K562 (cell line): ENCODE data around the gene MECP2. TPM values are rescaled to one million over a fixed set of nuclear protein-coding genes. Genes with fewer than 3 reads are reported as not detected.

ENCODE experiments used
- NRF1 ChIP-seq, 2 experiments: fragments of 450-650 bp; IDR thresholded peaks in 1 of 2; conservative IDR thresholded peaks in 1 of 2; 2 replicates each; pipeline ENCODE4 v1.6.1; 2014; ENCODE audit warnings: mild to moderate bottlenecking in 2 of 2
- POLR2G ChIP-seq: fragments of 200-400 bp; formaldehyde crosslinking; IDR thresholded peaks from 2 replicates; pipeline ENCODE4 v1.6.1; 2017; ENCODE audit warnings: low read depth, mild to moderate bottlenecking, antibody characterized with exemption, low read length, moderate library complexity
- TEAD2 ChIP-seq: fragments of 450-650 bp; IDR thresholded peaks from 2 replicates; pipeline ENCODE4 v1.6.1; 2016; ENCODE audit warnings: missing genetic modification characterization, control low read depth, missing compliant biosample characterization
- ZNF444 ChIP-seq: fragments of 250-450 bp; sonication (Bioruptor Pico); IDR thresholded peaks from 2 replicates; pipeline ENCODE4 v1.4.0; 2020; ENCODE audit warnings: mild to moderate bottlenecking, moderate library complexity
- ZSCAN29 ChIP-seq: fragments of 450-650 bp; IDR thresholded peaks from 2 replicates; pipeline ENCODE4 v1.6.1; 2017
- polyA plus RNA-seq, 8 experiments: library from polyadenylated mRNA; depleted of rRNA in 4 of 8; stranded (reverse) in 5 of 8; unstranded in 3 of 8; fragments of >200 nt; fragmentation: Nextera tagmentation in 2 of 8; fragmentation: Illumina TruSeq in 1 of 8; extraction: Ambion mirVana in 2 of 8; extraction: Trizol in 1 of 8; gene quantifications; 2 replicates each; pipeline versions ENCODE4 v1.2.1 to v1.2.3, GENCODE V29; 2011 to 2014; ENCODE audit warnings: inconsistent platforms in 1 of 8, missing spikeins in 1 of 8
- total RNA-seq, 7 experiments: library from RNA; depleted of rRNA in 6 of 7; stranded (reverse); fragments of >200 nt in 6 of 7; fragmentation: Illumina TruSeq in 2 of 7; extraction: Trizol in 2 of 7; gene quantifications; 2 replicates each; pipeline versions ENCODE4 v1.2.1 to v1.2.3, GENCODE V29; 2011 to 2021; ENCODE audit warnings: low replicate concordance in 1 of 7
- TF ChIP-seq, protein P1 (sequence below), 2 experiments: fragments of 450-650 bp; IDR thresholded peaks; 2 replicates each; pipeline ENCODE4 v1.6.1; 2016; ENCODE audit warnings: mild to moderate bottlenecking in 2 of 2, borderline replicate concordance in 1 of 2, low read depth in 1 of 2, moderate library complexity in 1 of 2
- TF ChIP-seq, protein P2 (sequence below), 2 experiments: fragments of 450-650 bp in 1 of 2; sonication (generic) in 1 of 2; formaldehyde crosslinking; conservative IDR thresholded peaks; 2 replicates each; pipeline versions ENCODE4 v1.4.0 to v1.8.1; 2020 to 2022; ENCODE audit warnings: mild to moderate bottlenecking in 1 of 2, missing genetic modification reagents in 1 of 2
- TF ChIP-seq, protein P3 (sequence below): fragments of 450-650 bp; formaldehyde crosslinking; conservative IDR thresholded peaks from 2 replicates; pipeline ENCODE4 v1.4.0; 2022; ENCODE audit warnings: mild to moderate bottlenecking, missing genetic modification characterization
- TF ChIP-seq, protein P4 (sequence below): fragments of 250-450 bp; sonication (Bioruptor Pico); IDR thresholded peaks from 2 replicates; pipeline ENCODE4 v1.8.0; 2022; ENCODE audit warnings: moderate library complexity, mild to moderate bottlenecking, inconsistent platforms
- TF ChIP-seq, protein P5 (sequence below): fragments of 200-800 bp; sonication (Bioruptor generic); IDR thresholded peaks from 2 replicates; pipeline ENCODE4 v1.6.1; 2017; ENCODE audit warnings: missing genetic modification characterization, missing compliant biosample characterization
- TF ChIP-seq, protein P6 (sequence below), 2 experiments: IDR thresholded peaks; 2 replicates each; pipeline ENCODE4 v1.6.1; 2011; ENCODE audit warnings: borderline replicate concordance in 1 of 2, control low read depth in 1 of 2, low read depth in 1 of 2, low read length in 1 of 2, mild to moderate bottlenecking in 1 of 2, mixed read lengths in 1 of 2, moderate library complexity in 1 of 2; ENCODE audit not compliant: insufficient read depth in 1 of 2, insufficient read length in 1 of 2, poor library complexity in 1 of 2, severe bottlenecking in 1 of 2; ENCODE audit errors: extremely low read depth in 1 of 2

Gene MECP2
- total and polyA plus RNA-seq, 9 of the 15 experiments (the other 6 are each of a cell fraction or from before 2014, with no cell fraction given), result 2.1 to 50.9 (median 30.5) TPM

DNA sequence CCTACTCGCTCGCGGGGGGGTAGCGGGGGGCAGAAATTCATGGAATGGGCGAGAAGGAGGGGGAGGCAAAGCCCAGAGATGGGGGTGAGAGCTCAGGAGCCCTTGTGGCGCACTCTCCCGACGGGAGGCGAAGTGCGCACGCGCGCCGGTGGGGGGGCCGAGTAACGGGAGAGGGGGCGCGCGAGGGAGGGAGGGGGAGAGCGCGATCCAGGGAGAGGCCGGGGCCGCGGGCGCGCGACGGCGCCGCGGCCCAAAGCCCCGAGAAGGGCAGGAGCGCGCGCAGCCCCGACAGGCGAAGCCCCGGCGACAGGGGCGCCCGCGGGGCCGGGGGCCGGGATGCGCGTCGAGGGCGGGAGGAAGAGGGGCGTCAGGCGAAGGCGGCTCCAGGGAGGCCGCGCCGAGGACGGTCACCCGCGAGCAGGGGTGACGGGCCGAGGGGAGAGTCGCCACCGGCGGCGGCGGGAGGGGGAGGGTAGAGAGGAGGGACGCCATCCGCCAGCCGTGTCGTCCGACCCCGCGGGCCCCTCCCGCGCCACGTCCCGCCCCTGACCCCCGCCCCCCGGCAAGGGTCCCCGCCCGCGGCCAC, 421 bp downstream of the MECP2 start (continued):
- TF ChIP-seq, protein P1, sequence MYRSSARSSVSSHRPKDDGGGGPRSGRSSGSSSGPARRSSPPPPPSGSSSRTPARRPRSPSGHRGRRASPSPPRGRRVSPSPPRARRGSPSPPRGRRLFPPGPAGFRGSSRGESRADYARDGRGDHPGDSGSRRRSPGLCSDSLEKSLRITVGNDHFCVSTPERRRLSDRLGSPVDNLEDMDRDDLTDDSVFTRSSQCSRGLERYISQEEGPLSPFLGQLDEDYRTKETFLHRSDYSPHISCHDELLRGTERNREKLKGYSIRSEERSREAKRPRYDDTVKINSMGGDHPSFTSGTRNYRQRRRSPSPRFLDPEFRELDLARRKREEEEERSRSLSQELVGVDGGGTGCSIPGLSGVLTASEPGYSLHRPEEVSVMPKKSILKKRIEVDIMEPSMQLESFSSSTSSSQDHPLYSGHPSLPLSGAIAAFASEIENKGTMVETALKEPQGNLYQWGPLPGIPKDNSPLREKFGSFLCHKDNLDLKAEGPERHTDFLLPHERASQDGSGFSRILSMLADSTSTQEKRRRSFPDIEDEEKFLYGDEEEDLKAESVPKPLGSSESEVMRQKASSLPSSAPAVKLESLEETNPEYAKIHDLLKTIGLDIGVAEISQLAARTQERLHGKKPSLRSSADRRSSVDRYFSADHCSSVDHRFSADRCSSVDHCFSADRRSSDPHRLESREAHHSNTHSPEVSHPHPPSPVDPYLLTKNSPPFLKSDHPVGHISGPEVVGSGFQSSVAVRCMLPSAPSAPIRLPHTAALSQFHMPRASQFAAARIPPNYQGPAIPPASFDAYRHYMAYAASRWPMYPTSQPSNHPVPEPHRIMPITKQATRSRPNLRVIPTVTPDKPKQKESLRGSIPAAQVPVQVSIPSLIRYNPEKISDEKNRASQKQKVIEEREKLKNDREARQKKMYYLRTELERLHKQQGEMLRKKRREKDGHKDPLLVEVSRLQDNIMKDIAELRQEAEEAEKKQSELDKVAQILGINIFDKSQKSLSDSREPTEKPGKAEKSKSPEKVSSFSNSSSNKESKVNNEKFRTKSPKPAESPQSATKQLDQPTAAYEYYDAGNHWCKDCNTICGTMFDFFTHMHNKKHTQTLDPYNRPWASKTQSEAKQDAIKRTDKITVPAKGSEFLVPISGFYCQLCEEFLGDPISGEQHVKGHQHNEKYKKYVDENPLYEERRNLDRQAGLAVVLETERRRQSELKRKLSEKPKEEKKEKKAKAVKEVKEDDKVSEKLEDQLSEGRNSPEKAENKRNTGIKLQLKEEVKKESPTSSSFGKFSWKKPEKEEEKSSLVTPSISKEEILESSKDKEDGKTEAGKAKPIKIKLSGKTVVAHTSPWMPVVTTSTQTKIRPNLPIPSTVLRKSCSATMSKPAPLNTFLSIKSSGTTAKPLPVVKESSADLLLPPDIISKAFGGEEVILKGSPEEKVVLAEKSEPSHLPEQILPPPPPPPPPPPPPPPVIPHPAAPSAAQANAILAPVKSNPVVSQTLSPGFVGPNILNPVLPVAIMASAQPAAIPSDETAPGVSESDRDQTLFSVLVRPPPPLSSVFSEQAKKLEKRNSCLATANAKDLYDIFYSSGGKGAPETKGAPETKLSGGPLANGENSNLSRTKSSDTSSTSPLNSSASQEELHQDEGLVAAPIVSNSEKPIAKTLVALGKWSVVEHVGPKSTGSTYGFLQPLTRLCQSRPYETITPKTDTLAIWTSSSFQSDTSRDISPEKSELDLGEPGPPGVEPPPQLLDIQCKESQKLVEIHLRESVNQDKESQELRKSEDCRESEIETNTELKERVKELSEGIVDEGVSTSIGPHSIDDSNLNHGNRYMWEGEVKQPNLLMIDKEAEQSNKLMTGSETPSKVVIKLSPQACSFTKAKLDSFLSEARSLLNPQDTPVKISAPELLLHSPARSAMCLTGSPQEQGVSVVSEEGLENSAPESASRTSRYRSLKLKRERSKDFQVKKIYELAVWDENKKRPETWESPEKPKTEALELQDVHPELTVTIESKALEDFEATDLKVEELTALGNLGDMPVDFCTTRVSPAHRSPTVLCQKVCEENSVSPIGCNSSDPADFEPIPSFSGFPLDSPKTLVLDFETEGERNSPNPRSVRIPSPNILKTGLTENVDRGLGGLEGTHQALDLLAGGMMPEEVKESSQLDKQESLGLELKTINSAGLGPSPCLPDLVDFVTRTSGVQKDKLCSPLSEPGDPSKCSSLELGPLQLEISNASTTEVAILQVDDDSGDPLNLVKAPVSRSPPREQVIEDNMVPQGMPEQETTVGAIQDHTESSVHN (IDR thresholded peaks at IDR 0.05; ENCODE audit: borderline replicate concordance in 1 of 2, low read depth in 1 of 2), result no peak
- TF ChIP-seq NRF1 (conservative IDR thresholded peaks at IDR 0.05 in 1 of 2, IDR thresholded peaks at IDR 0.05 in 1 of 2) (peak; percentile 82 to 83), TEAD2 (tag) (no peak), ZSCAN29 (no peak), ZNF444 (CRISPR knock-in tag) (peak; percentile 25; the same call in 1 of the 2 replicates), POLR2G (peak; percentile 77)
- TF ChIP-seq, protein P2, sequence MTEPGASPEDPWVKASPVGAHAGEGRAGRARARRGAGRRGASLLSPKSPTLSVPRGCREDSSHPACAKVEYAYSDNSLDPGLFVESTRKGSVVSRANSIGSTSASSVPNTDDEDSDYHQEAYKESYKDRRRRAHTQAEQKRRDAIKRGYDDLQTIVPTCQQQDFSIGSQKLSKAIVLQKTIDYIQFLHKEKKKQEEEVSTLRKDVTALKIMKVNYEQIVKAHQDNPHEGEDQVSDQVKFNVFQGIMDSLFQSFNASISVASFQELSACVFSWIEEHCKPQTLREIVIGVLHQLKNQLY (CRISPR knock-in tag; conservative IDR thresholded peaks at IDR 0.05), result no peak
- TF ChIP-seq, protein P3, sequence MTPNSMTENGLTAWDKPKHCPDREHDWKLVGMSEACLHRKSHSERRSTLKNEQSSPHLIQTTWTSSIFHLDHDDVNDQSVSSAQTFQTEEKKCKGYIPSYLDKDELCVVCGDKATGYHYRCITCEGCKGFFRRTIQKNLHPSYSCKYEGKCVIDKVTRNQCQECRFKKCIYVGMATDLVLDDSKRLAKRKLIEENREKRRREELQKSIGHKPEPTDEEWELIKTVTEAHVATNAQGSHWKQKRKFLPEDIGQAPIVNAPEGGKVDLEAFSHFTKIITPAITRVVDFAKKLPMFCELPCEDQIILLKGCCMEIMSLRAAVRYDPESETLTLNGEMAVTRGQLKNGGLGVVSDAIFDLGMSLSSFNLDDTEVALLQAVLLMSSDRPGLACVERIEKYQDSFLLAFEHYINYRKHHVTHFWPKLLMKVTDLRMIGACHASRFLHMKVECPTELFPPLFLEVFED, result no peak
- TF ChIP-seq, protein P4, sequence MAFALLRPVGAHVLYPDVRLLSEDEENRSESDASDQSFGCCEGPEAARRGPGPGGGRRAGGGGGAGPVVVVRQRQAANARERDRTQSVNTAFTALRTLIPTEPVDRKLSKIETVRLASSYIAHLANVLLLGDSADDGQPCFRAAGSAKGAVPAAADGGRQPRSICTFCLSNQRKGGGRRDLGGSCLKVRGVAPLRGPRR (CRISPR knock-in tag), result no peak
- TF ChIP-seq, protein P5, sequence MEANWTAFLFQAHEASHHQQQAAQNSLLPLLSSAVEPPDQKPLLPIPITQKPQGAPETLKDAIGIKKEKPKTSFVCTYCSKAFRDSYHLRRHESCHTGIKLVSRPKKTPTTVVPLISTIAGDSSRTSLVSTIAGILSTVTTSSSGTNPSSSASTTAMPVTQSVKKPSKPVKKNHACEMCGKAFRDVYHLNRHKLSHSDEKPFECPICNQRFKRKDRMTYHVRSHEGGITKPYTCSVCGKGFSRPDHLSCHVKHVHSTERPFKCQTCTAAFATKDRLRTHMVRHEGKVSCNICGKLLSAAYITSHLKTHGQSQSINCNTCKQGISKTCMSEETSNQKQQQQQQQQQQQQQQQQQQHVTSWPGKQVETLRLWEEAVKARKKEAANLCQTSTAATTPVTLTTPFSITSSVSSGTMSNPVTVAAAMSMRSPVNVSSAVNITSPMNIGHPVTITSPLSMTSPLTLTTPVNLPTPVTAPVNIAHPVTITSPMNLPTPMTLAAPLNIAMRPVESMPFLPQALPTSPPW (CRISPR knock-in tag), result peak; percentile 86
- TF ChIP-seq, protein P6, sequence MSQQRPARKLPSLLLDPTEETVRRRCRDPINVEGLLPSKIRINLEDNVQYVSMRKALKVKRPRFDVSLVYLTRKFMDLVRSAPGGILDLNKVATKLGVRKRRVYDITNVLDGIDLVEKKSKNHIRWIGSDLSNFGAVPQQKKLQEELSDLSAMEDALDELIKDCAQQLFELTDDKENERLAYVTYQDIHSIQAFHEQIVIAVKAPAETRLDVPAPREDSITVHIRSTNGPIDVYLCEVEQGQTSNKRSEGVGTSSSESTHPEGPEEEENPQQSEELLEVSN (IDR thresholded peaks at IDR 0.05; ENCODE audit: borderline replicate concordance in 1 of 2, extremely low read depth in 1 of 2, insufficient read depth in 1 of 2, insufficient read length in 1 of 2, low read depth in 1 of 2, low read length in 1 of 2, poor library complexity in 1 of 2, severe bottlenecking in 1 of 2), result peak in 1 of 2 experiments; percentile 31
